ENCODE measurements around the gene SLC13A3. TPM values are rescaled to one million over a fixed set of nuclear protein-coding genes. Genes with fewer than 3 reads are reported as not detected.

SLC13A3 gene
- total and polyA plus RNA-seq, 8 donors: 2.4 to 10.4 (median 8.8) TPM

GRCh38 chr20:46563170-46563859, 87.9 kb downstream of the SLC13A3 start:
- no peak for ATAC-seq
- TF ChIP-seq CTCF (IDR thresholded peaks at IDR 0.05): no peak
- H3K9me3 ChIP-seq: no peaks in the 10 kb centered on the region

GRCh38 chr20:46562373-46563169, 88.7 kb downstream of the SLC13A3 start:
- H3K9me3 ChIP-seq: no peaks in the 10 kb centered on the region
- DNase-seq (peak in 3 of 4 donors; percentile 49 to 84 (median 78)), ATAC-seq (peak; percentile 96)
- H3K27ac ChIP-seq: no peak overlapping the region
- TF ChIP-seq CTCF (IDR thresholded peaks at IDR 0.05): peak; percentile 77
- intact Hi-C loops (cut with DNase I): no loop called here
- peaks cover 0 to 16% of the 10 kb centered on the region in 2 donors for H3K27me3 ChIP-seq
- H3K4me3 ChIP-seq: peak overlapping the region; percentile 15 to 17
- peaks cover 0 to 7% of the 10 kb centered on the region in 2 donors for H3K4me1 ChIP-seq
- H3K36me3 ChIP-seq: no peaks in the 10 kb centered on the region

More at GRCh38 chr20:46563170-46563859, 87.9 kb downstream of the SLC13A3 start:
- intact Hi-C loops (cut with DNase I): no loop called here
- no peaks in the 10 kb centered on the region for H3K36me3 ChIP-seq
- peaks cover 0 to 16% of the 10 kb centered on the region in 2 donors for H3K27me3 ChIP-seq
- H3K4me1 ChIP-seq: peaks cover 0 to 7% of the 10 kb centered on the region in 2 donors
- DNase-seq: no peak
- no peak overlapping the region for H3K4me3 ChIP-seq
- H3K27ac ChIP-seq: no peak overlapping the region

- Histone ChIP-seq H3K4me1 (peaks cover 0 to 7% of the 10 kb centered on the region in 2 donors), H3K27me3 (peaks cover 0 to 16% of the 10 kb centered on the region in 2 donors), H3K4me3 (peak overlapping the region; percentile 15 to 17), H3K27ac (no peak overlapping the region), H3K9me3 (no peaks in the 10 kb centered on the region), H3K36me3 (no peaks in the 10 kb centered on the region)
- no peak for TF ChIP-seq CTCF (IDR thresholded peaks at IDR 0.05)
- intact Hi-C loops (cut with DNase I): no loop called here
- ATAC-seq (no peak), DNase-seq (no peak)
These were observed 89.3 kb downstream of the SLC13A3 start for GRCh38 chr20:46562009-46562372.

GRCh38 chr20:46559685-46560440, 91.4 kb downstream of the SLC13A3 start:
- peaks cover 0 to 25% of the 10 kb centered on the region in 2 donors for H3K27me3 ChIP-seq
- ATAC-seq (no peak), DNase-seq (no peak)
- no peak for TF ChIP-seq CTCF (IDR thresholded peaks at IDR 0.05)
- H3K4me1 ChIP-seq: peaks cover 0 to 7% of the 10 kb centered on the region in 2 donors
- no peaks in the 10 kb centered on the region for H3K36me3 ChIP-seq
- no peak overlapping the region for H3K27ac ChIP-seq
- no peaks in the 10 kb centered on the region for H3K9me3 ChIP-seq
- no peak overlapping the region for H3K4me3 ChIP-seq
- intact Hi-C loops (cut with DNase I): no loop called here
